HG02870 (cell line): ENCODE data around the gene STC2.

Experiments used
- ATAC-seq: cut with Tn5 transposase; IDR thresholded peaks from one replicate; pipeline ENCODE4 v1.9.1; 2021; ENCODE audit warnings: mild to moderate bottlenecking, moderate library complexity; ENCODE audit not compliant: unreplicated experiment

The STC2 gene

GRCh38 chr5:173268750-173269432 lies 59.3 kb downstream of the STC2 start:
- no peak for ATAC-seq

GRCh38 chr5:173265433-173265832 lies 62.8 kb downstream of the STC2 start:
- ATAC-seq, result no peak
